Activated gamma-delta T cell treated with anti-CD3 and anti-CD28 coated beads, Interleukin-2, amount 50 U/mL, for 16 hours (primary cell): Measurements from ENCODE around the gene GLI3.

Source experiments
- DNase-seq: peaks from one replicate; pipeline ENCODE4 v3.0.0-alpha.2; 2020; ENCODE audit warnings: low read depth

Gene GLI3

DNA sequence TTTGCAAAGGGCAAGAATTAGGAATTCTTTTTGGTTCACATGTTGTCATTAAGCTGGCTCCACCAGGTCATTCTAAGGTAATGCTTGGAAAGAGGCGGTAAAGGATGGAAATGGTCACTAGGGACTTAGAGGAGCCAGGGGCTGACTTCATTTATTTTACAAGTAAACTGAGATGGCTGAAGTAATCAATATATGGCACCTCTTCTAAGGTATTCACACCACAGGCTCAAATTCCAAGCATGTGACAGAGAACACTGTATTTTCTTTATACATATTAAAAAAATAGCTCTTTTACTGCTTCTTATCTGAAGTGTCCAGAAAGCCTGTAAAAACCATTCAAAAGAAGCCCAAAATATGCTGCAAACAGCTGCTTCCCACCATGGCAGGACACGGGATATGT, 239.0 kb downstream of the GLI3 start:
- DNase-seq: no peak

DNA sequence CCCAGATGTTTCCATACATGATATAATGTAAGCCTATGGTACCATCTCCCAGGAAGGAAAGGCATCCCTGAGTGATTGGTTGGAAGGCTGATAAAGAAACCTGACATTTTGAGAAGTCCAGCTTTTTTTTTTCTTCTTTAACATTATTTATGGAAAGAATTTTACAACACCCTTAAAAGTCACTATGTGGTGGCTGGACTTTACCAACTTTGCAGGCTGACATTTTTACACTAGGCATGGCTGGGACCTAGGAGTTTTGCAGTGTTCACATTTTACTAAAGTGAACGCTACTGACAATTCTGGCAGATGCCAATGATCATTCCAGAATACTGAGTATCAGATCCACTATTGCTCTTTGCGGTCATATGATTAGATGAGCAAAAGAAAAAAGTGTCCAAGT, 239.9 kb downstream of the GLI3 start:
- no peak for DNase-seq

DNA sequence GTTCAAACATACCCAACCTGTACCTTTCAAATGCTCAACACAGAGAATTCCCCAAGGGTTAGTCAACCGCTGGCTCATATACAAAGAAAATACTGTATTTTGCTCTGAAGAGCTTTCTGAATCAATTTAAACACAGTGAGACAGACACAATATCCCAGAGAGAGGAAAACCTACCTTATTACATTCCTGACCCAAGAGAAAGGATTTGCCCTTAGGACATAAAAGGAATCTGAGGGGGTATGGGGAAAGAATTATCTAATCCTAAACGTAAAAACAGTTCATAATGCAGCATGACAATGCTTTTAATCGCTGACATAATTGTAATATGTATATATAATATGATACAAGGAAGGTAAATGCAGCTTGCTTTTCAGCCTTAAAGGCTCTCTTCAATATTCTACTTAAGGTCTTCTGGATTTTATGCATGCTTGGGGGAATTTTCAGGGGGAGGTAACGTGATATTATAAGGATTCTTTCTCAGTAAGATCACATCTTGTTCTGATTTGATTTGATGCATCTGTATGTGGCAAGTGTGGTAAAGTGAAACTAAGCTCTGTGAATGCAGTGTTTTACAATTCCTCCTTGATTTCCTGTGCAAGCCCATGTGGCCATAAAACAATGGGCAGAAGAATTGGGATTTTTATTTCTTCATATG, 240.5 kb downstream of the GLI3 start:
- no peak for DNase-seq

DNA sequence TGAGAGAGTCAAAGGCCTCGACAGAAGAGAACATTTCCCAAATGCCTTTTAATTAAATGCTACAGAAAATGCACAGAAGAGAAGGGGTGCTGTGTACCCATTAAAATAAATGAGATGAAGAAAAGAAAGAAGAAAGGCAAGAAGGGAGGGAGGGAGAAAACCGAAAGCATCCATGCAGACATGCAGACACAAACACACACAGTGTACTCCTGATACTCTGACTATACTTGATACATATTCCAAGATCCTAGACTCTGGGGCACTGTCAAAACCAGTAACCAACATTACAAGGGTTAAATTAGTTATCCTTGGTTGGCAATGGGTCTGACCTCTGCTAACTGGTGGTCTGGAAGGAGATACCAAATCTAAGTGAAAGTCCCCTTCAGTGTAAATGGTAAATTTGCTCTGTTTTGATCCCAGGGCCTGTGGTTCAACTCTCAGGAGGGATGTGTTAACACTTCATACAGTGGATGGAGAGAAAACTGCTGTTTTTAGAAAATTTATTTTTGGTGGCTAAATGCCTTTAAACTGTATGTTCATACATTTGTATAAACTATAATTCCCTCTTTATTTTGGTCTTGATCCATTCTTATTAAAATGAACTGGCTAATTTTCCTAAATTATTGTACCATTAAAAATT, 241.3 kb downstream of the GLI3 start:
- no peak for DNase-seq

DNA sequence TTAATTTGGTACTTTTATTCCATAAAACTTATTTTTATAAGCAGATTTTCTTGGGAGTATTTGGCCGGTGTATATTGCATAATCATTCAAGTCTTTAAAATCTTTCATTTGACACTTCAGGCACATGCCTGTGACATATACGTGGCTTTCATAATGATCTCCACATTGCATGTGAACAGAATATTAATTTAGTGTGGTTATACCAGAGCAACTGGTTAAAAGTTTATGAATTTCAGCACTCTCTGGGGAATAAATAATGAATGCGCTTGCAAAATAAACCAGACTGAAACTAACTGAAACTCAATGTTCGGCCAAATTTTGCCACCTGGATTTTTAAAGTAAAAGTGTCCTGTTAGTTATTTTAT, 242.3 kb downstream of the GLI3 start:
- DNase-seq: no peak

DNA sequence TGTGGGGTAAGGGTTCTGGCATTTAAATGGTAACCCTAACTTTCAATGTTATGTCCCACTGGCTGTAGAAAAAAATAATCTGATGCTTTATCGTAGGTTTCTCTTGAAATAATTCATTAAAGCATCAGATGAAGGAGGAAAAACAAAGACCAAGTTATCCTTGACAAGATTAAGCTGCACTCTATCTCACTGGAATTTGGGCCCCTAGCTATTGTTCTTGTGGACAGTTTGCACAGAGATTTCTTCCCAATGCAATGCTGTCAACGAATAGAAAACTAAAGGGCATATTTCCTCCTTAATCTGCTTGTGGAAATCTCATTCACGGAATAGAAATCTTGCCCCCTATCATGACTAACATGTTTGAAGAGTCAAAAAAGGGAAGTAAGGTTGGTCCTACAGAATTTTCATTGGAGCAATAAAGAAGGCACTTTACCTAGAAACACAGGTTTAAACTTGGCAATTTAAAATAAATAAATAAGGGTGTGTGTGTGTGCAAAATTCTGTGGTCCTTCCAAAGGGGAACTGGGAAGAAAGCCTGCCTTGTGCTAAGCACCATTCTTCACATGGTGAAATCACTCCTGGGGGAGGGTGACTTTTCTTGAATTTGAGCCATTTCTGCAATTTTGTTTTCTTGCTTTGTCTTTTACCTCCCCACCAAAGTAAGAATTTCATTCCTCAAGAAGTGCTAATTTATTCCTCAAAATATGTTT, 242.8 kb downstream of the GLI3 start:
- no peak for DNase-seq

DNA sequence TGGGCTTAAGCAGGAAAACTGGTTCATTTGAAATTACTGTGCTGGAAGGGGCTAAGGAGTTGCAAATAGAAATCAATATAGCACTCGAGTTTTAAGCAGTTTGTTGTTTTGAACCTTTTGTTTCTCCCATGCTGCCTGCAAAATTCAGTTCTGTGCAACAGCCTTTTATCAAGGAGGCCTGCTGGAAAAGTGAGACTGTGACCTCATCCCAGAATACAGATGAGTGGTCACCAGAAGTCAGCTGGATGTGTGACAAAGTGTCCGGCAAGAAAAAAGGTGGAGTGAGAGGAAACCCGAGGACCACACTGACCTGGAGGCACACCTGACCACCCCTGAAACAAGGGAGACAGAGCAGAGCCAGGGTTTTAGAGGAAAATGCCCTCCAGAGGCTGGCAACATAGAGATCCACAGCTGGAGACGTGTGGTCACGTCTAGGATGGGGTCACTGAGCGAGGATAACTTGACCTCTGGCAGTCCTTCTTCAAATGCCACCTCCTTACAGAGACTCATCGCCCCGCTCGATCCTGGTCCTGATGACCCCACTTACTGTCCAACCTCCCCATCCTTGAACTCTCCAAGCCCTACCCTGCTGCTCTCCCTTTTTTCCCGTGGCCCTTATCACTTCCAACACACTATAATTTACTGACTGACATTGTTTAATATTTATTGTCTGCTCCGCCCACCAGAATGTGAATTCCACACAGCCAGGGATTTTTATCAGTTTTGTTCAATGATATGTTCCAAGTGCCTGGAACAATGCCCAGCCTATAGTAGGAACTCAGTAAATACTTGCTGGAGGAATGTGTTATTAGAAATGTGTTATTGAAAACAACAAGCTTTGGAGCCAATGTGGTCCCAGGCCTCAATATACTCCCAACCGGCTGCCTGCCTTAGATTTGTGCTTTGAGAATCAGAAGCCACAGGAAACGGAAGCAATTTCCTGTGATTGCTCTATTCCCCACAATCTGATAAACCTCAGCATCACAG, 243.8 kb downstream of the GLI3 start:
- DNase-seq: no peak

DNA sequence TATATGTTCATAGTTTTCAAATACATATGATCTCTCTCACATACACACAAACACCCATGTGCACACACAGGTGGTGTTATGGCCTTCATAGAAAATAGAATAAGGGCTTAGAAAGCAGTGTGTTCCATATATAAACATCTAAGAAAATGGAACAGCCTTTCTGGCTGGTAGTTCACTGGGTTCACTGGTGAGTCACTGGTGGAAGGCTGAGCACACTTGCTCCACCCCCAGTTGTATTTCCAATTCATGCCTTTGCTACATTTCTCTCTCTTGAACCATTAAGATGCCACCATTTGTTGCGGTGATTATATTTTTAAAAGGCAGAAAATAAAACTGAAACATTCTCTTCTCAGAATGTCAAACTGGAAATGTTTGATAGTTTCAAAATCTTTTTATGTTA, 252.1 kb downstream of the GLI3 start:
- no peak for DNase-seq

DNA sequence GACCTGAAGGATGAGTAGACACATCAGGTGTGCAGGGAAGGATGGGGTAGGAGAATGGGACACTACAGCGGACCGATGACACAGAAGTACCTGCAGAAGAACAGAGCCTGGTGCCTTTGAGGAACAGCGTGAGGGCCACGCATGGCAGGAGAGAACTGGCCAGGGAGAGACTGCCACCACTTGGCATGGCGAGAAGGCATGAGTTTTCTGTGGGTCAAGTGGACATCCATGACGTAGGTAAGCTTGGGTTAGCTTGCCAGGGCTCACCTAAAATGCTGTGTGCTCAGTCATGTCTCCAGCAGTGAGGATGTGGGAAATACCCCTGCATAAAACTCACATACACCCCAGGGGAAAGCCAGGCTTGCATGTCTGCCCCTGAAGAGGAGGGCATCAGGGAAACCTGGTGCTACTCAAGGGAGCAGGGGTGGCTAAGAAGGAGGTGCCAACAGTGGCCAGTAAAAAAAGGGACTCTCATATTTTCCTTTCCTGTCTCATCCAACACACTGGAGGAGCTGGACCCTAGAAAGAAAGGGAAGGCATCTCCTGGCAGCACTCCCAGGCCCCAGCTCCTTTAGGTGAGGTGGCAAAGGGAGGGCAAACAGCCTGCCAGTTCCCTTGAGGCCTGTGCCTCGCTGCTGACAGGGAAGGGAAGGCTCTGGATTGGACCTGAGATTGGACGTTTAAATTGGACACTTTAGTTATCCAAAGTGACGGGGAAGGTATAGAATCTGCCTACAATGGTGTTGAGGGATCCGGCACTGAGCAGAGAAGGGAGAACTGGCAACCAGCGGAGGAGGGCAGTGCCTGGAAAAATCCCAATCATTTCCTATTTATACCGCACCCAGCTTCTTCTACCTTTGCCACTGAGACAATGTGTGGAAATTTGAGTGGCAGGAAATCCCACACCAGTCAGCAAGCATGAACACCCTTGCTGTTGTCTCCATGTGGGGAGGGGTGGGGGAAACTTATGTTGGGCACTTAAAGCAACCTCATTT, 255.7 kb downstream of the GLI3 start:
- no peak for DNase-seq

DNA sequence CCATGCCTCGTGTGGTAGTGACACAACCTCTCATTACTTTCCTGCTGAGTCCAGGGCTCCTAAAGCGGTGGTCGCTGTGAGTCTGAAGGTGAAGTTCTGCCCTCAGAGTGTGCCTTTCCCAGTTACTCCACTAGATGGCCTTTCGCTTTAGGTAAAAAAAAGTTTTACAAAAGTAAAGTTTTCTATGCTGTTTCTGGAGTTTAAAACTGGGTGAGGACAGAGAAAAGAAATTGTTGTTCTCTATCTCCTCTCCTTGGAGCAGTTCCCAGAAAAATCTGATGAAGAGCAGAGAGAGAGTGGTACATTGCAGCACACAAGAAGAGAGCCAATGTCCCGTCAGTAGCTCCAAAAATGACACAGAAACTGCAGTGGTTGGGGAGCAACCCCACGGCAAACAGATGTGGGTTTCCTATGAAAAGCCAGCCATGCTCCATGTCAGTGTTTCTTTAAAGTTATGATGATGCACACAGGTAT, 257.1 kb downstream of the GLI3 start:
- no peak for DNase-seq

DNA sequence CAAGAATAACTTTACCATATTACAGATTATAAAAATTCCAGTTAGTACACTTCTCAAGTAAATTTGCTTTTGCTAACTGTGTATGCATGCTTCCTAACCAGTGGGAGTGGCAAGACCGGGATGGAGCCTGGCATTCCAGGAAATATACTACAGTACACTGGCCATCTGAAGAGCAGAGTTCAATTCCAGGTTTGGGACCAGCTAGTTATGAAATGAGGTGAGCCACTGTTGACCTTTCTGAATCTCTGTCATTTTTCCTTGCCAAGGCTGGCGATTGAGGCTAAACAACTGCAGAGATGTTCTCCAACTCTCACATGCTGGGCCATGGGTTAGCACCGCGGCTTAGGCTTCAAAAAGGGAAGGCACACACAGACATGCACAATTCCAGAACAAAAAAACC, 258.2 kb downstream of the GLI3 start:
- no peak for DNase-seq

DNA sequence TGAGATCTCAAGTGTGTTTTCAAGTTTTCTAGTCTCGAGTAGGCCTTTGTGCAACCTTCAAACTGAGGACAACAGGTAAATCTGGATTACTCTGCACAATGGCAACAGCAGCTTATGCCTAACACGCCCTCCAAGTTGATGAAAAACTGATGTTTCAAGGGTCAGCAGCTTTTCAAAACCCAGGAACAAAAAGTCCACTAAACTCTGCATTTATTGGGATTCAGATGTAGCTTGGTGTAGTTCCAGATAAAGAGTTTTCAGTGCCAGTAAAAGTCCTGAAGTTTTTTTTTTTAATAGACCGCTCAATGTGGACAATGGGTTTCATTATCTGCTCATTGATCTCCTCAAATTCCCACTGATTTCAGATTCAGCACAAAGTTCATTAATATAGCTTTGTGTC, 259.3 kb downstream of the GLI3 start:
- DNase-seq: no peak

DNA sequence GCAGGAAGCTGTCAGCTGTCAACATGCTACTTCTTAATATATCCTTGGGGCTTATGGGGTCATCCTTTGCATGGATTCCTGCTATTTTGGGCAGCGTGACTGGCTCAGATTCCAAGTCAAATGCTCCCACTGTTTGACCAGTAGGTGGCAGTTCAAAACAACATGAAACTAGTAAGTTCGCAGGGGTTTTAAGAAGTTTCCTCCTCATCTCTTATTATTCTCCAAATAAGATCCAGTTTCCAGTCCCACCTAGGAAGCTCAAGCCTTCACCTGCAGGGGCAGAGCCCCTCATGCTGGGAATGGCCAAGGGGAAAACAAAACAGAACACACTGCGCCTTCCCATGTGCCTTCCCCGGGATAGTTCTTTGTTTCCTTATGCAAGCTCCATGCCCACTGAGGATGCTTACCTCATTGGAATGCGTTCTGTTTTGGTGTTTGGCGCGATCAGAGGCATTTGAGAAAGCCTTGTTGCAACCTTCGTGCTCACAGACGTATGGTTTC, 259.8 kb downstream of the GLI3 start:
- DNase-seq: no peak

DNA sequence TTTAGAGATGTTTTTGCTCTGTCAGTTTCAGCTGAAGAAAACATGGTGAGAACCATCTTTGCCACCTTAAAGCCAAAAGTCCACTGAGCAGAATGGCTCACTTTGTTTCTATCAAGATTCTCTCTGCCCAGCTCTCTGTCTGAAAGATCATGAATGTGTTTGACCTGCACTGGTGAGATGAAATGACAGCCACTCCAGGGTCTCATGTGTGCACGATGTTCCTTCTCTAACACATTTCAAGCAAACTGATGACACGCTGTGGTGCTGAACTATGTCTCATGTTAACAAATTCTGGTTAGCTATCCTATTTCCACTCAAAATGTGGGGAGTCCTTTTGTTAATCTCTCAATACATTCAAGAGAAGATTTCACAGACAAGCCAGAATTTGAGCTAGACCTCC, 260.6 kb downstream of the GLI3 start:
- no peak for DNase-seq

DNA sequence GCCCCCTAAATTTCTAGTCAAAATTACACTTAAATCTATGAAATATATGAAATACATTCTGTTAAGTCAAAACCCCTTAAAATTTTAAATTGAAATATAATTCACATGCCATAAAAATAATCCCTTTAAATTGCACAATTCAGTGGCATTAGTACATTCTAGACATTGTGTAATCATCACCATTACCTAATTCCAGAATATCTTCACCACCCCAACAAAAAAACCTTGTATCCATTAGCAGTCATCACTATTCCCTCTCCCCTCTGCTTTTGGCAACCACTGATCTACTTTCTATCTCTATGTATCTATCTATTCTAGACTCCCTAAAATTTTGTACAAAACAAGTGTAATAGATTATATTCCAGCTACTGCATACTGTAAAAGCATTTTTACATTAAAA, 261.2 kb downstream of the GLI3 start:
- DNase-seq: no peak

DNA sequence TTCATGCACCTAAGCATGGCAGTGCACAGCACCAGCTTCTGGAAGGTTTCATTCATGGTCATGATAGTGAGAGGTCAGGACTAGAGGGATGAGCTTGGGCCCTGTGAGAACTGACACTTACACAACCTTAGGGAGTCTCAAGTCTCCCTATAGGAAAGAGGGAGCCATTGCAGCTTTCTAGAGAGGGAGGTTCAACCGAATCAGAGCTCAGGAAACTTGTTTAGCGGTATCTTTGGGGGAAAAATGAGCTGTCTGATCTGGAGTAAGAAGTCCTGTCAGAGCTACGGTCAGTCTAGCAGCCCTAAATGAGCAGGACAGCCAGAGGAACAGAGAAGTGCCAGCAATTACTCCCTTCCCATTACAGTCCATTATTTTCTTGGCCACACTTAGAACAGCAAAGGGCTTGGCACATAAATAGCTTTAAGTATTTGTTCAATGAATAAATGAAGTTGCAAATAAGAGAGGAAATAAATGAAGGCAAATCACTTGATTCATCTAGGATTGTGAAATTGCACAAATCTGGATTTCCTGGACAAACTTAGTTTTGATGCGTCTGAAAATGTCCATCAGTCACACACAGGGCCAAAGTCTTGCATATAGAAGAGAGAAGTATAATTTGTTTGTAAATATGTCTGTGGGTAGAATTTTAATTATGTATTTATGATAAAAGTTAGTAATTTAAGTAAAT, 262.0 kb downstream of the GLI3 start:
- DNase-seq: no peak

DNA sequence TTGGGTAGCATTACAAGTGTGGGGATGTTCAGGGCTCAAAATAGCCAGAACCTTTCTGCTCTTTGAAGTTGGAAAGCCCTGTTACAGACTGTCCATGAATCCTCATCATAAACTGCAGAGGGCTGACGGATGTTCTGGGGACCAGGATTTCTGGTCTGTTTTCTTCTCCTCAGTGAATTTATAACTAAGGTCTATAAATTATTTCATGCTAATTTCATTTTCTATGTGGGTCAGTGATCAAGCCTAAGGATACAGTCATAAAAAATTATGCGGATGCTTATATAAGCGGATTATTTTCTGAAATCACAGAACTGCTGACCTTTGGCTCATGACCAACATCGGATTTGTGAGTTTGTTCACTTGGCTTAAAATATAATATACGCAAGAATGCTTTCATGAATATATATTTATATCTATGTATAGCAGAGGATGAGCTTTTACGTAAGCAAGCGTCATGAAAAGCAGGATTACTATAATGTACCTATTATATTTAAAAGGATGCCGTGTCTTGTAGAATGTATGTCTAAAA, 263.7 kb downstream of the GLI3 start:
- DNase-seq: no peak

DNA sequence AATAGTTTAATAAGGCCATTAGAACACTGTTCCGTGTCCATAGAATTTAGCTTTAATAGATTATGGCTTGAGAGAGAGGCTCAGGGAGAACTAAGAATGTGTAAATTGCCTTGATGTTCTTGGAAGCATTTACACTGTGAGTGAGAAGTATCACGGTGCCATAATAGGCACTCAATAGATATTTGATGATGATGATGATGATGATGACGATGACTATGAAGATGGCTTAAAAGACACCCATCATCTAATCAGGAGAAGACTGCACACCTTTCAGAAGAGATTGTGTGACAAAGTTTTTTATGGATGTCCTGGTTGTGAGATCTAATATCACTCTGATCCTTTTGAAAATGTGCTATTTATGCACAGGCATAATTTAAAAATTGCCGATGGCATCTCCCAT, 264.2 kb downstream of the GLI3 start:
- DNase-seq: no peak

DNA sequence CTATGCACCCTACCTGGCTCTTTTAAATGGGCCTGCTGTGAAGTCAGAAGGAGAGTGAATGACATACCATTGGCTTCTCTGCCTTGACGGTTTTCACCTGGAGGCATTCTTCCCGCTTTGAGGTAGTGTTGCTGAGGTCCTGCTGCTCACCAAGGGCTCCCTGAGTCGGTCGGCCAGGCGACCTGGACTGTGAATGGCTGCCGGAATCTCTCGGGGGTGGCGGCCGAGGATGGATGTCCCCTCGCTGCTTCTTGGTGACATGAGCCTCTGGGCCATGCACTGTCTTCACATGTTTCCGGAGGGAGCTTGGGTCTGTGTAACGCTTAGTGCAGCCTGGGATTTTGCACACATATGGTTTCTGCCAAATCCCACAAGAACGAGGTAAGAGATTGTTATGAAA, 264.7 kb downstream of the GLI3 start:
- DNase-seq: no peak

DNA sequence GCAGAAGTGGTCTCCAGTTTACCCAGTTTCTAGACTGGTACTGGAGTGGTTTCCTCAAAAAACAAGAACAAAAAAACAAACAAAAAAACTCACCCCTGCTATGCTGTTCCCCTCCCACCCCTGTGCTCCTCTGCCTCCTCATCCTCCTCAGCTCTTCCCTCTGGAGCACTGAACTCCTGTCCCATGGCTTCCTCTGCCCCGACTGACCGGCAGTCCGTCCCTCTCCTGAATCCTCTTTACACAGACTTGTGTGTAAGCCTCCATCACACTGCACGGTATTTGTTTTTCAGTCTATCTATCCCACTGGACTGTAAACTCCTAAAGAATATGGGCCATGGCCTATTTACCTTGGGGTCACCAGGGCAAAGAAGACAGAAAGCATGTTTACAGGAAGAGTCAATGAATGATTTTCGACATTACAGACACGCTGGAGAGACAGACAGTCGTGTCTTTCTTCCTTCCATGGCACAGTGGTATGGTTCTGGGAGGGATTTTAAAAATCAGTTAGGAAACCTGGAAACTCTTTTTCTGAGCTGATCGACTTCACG, 265.3 kb downstream of the GLI3 start:
- no peak for DNase-seq
